A673 (cell line): ENCODE measurements around the gene IL36G. TPM values are rescaled to one million over a fixed set of nuclear protein-coding genes. Genes with fewer than 3 reads are reported as not detected.

Experiments
- BruUV-seq: library from RNA; stranded (reverse); fragments of 400-500 nt; replicated peaks from 2 replicates; lab custom pipeline; 2021; lab: Mats Ljungman, UMichigan
- CTCF ChIA-PET: fragments of 300-600 bp; sonication (Branson Sonifier 250); formaldehyde crosslinking; loops from one replicate; lab custom pipeline; 2022; ENCODE audit warnings: antibody characterized with exemption; lab: Charles Lee
- POLR2A ChIA-PET: fragments of 300-600 bp; sonication (Branson Sonifier 250); formaldehyde crosslinking; loops from one replicate; lab custom pipeline; 2022; ENCODE audit warnings: antibody characterized with exemption; ENCODE audit not compliant: low non-redundant PET; lab: Charles Lee
- DNase-seq: peaks from one replicate; pipeline ENCODE4 v3.0.0-alpha.2; 2015; ENCODE audit warnings: low spot score
- H3K27ac ChIP-seq: fragments of 200-600 bp; sonication (generic); 2 replicates; pipeline ENCODE4 v1.5.1; 2016; ENCODE audit warnings: mixed run types, low read depth, mild to moderate bottlenecking, mixed read lengths, antibody characterized with exemption, low read length; ENCODE audit not compliant: poor library complexity, severe bottlenecking
- H3K27me3 ChIP-seq: fragments of 200-600 bp; sonication (generic); replicated peaks from 2 replicates; pipeline ENCODE4 v1.6.1; 2017; ENCODE audit warnings: mixed run types, low read depth, mild to moderate bottlenecking, mixed read lengths, antibody characterized with exemption, low read length; ENCODE audit not compliant: insufficient read depth, poor library complexity
- H3K36me3 ChIP-seq: fragments of 200-600 bp; sonication (generic); 2 replicates; pipeline ENCODE4 v1.6.1; 2016; ENCODE audit warnings: mixed run types, mild to moderate bottlenecking, mixed read lengths, antibody characterized with exemption, low read length; ENCODE audit not compliant: insufficient read depth, poor library complexity, severe bottlenecking
- H3K4me1 ChIP-seq: fragments of 200-600 bp; sonication (generic); 2 replicates; pipeline ENCODE4 v1.6.1; 2017; ENCODE audit warnings: mixed run types, mild to moderate bottlenecking, mixed read lengths, antibody characterized with exemption, low read length; ENCODE audit not compliant: insufficient read depth, poor library complexity, severe bottlenecking
- H3K4me3 ChIP-seq: fragments of 200-600 bp; sonication (generic); 2 replicates; pipeline ENCODE4 v1.5.1; 2016; ENCODE audit warnings: low read depth, mixed run types, mild to moderate bottlenecking, mixed read lengths, low read length; ENCODE audit not compliant: poor library complexity, severe bottlenecking
- H3K9me3 ChIP-seq: fragments of 200-600 bp; sonication (generic); 2 replicates; pipeline ENCODE4 v1.6.1; 2016; ENCODE audit warnings: mixed run types, low read depth, mild to moderate bottlenecking, mixed read lengths, antibody characterized with exemption, low read length; ENCODE audit not compliant: poor library complexity, severe bottlenecking
- CTCF ChIP-seq: fragments of 300-800, 200-600 bp; sonication (generic); conservative IDR thresholded peaks from 2 replicates; pipeline ENCODE4 v1.5.1; 2017; ENCODE audit warnings: low read depth, mild to moderate bottlenecking, antibody characterized with exemption, low read length, moderate library complexity, mixed read lengths
- EZH2 ChIP-seq: fragments of 200-600 bp; sonication (generic); IDR thresholded peaks from 2 replicates; pipeline ENCODE4 v1.6.1; 2017; ENCODE audit warnings: borderline replicate concordance, low read depth, mild to moderate bottlenecking, mixed read lengths, antibody characterized with exemption, low read length; ENCODE audit not compliant: poor library complexity, severe bottlenecking
- intact Hi-C: fragments of 100-400 bp; cut with micrococcal nuclease; formaldehyde crosslinking; loops from one replicate; pipeline ENCODE4 v1.10.0; 2022; ENCODE audit not compliant: unreplicated experiment
- total RNA-seq: library from RNA; stranded (reverse); gene quantifications from 2 replicates; pipeline ENCODE4 v1.2.3, GENCODE V29; 2021

Gene IL36G
- total RNA-seq, 1 experiment from 2014 or later = not detected

DNA sequence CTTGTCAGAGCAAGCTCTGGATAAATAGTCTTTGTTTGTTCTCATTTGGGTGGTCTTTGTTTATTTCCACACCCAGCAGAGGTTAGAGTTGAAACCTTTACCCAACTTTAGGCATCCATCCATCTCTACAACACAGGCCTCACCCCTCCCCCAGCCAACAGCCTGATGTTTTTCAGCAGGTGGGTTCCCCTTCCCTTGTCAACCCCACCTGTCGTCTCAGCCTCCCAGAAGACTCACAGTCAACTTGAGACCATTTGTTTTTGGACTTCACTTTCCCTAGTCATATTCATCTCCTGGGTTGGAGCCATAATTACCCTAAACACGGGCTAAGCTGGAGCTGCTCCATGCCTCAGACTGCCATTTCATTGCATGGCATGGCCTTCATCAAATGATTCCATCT is 31.7 kb upstream of the IL36G start:
- Histone ChIP-seq H3K27me3 (no peaks in the 10 kb centered on the region), H3K36me3 (no peaks in the 10 kb centered on the region), H3K9me3 (no peaks in the 10 kb centered on the region), H3K4me3 (no peak overlapping the region), H3K27ac (no peak overlapping the region), H3K4me1 (no peaks in the 10 kb centered on the region)
- ChIA-PET POLR2A (no interaction called here), CTCF (interaction anchor here (1.3 kb wide), 1 partner anchor 197 kb away, joined by 3 read pairs; no protein-coding TSS in a partner anchor)
- no TSS peak for BruUV-seq
- TF ChIP-seq CTCF (no peak), EZH2 (no peak)
- DNase-seq = no peak
- intact Hi-C loops = no loop called here

- Histone ChIP-seq H3K27ac (no peak overlapping the region), H3K4me1 (no peaks in the 10 kb centered on the region), H3K27me3 (no peaks in the 10 kb centered on the region), H3K36me3 (no peaks in the 10 kb centered on the region), H3K9me3 (no peaks in the 10 kb centered on the region), H3K4me3 (no peak overlapping the region)
- POLR2A ChIA-PET = no interaction called here
- intact Hi-C loops = no loop called here
- no TSS peak for BruUV-seq
- CTCF ChIA-PET = interaction anchor here (1.2 kb wide), 1 partner anchor 12 kb away, joined by 5 read pairs; no protein-coding TSS in a partner anchor
- TF ChIP-seq EZH2 = no peak
- no peak for TF ChIP-seq CTCF
- DNase-seq = no peak
These were observed 30.4 kb upstream of the IL36G start for GRCh38 chr2:112947374-112947773.

GRCh38 chr2:112949456-112949855 is 28.4 kb upstream of the IL36G start:
- intact Hi-C loops = no loop called here
- H3K27me3 ChIP-seq = no peaks in the 10 kb centered on the region
- ChIA-PET CTCF (interaction anchor here (1.2 kb wide), 1 partner anchor 9 kb away, joined by 3 read pairs; no protein-coding TSS in a partner anchor), POLR2A (no interaction called here)
- no peak overlapping the region for H3K4me3 ChIP-seq
- no peak for DNase-seq
- TF ChIP-seq EZH2 (no peak), CTCF (no peak)
- H3K4me1 ChIP-seq = no peaks in the 10 kb centered on the region
- BruUV-seq = no TSS peak
- H3K36me3 ChIP-seq = no peaks in the 10 kb centered on the region
- H3K27ac ChIP-seq = no peak overlapping the region
- H3K9me3 ChIP-seq = no peaks in the 10 kb centered on the region
